Measurements from ENCODE around the gene LRPAP1. TPM values are rescaled to one million over a fixed set of nuclear protein-coding genes. Genes with fewer than 3 reads are reported as not detected.

LRPAP1 gene
- total RNA-seq, 1 experiment from 2014 or later: 109 TPM

DNA sequence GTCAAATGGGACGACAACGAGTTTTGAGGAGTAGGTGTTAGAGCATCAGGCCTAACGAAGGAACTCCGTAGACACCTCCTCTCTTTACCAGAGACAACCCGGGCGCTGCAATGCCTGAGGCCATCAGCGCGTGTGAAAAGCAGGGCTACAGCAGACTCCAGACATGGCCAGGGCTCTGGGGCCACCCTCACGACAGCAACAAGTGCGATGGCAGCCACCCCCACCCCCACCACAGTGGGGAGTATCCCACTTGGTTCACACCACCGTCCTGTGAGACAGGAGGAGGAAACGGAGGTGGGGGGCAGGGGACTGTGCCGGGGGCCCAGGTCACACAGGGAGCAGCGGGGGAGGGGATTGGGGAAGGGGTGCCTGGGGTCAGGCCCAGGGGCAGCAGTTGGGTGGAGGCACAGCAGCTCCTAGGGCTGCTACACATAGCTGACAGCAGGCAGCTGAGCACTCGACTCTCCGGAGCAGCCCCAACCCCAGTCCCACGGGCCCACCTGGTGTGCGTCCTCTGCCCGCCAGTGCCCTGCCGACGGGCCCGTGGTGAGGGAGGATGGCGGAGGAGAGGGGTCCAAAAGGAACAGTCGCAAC is 8.5 kb downstream of the LRPAP1 start:
- Histone ChIP-seq H3K9ac (ENCODE audit: low read length) (no peak overlapping the region), H4K20me1 (ENCODE audit: insufficient read depth) (no peaks in the 10 kb centered on the region), H3K4me2 (ENCODE audit: low read length) (no peak overlapping the region), H3K9me3 (ENCODE audit: control insufficient read depth in 1 of 2, insufficient read depth in 1 of 2, low read depth in 1 of 2, low read length in 2 of 2) (no peaks in the 10 kb centered on the region), H2AFZ (ENCODE audit: low read depth, low read length, poor library complexity, severe bottlenecking) (no peak overlapping the region), H3K27me3 (ENCODE audit: insufficient read depth, low read length) (no peaks in the 10 kb centered on the region), H3K79me2 (ENCODE audit: insufficient read depth, low read length) (peaks cover 58% of the 10 kb centered on the region), H3K4me3 (replicated peaks in 1 of 2; ENCODE audit: low read depth in 1 of 2, low read length in 2 of 2) (no peak overlapping the region), H3K27ac (ENCODE audit: low read depth, low read length) (no peak overlapping the region), H3K9me2 (ENCODE audit: insufficient read depth) (no peaks in the 10 kb centered on the region), H3K4me1 (ENCODE audit: control insufficient read depth in 1 of 2, insufficient read depth in 2 of 2, low read length in 2 of 2) (no peaks in the 10 kb centered on the region), H3K36me3 (ENCODE audit: control insufficient read depth in 1 of 2, insufficient read depth in 2 of 2, low read length in 2 of 2) (peaks cover 20 to 37% of the 10 kb centered on the region in 2 experiments; a peak in 3 of 4 replicates)
- RAD21 ChIA-PET (ENCODE audit: low non-redundant PET in 1 of 2, low total read pairs in 2 of 2, uncharacterized antibody in 2 of 2, unreplicated experiment in 2 of 2): no interaction called here
- CTCF ChIA-PET: no interaction called here
- DNase-seq (ENCODE audit: low read depth, low spot score) (no peak), ATAC-seq (no peak)
- intact Hi-C loops (cut with micrococcal nuclease): no loop called here
- POLR2A ChIA-PET: no interaction called here
- TF ChIP-seq SP1 (IDR thresholded peaks at IDR 0.05; ENCODE audit: low read depth): no peak
- no peak for TF ChIP-seq EZH2 (IDR thresholded peaks at IDR 0.05)
- TF ChIP-seq JUND (IDR thresholded peaks at IDR 0.05): no peak
- TF ChIP-seq TCF7L2 (IDR thresholded peaks at IDR 0.05; ENCODE audit: borderline replicate concordance, extremely low read depth, insufficient read depth, insufficient read length): no peak
- TF ChIP-seq, protein P1, sequence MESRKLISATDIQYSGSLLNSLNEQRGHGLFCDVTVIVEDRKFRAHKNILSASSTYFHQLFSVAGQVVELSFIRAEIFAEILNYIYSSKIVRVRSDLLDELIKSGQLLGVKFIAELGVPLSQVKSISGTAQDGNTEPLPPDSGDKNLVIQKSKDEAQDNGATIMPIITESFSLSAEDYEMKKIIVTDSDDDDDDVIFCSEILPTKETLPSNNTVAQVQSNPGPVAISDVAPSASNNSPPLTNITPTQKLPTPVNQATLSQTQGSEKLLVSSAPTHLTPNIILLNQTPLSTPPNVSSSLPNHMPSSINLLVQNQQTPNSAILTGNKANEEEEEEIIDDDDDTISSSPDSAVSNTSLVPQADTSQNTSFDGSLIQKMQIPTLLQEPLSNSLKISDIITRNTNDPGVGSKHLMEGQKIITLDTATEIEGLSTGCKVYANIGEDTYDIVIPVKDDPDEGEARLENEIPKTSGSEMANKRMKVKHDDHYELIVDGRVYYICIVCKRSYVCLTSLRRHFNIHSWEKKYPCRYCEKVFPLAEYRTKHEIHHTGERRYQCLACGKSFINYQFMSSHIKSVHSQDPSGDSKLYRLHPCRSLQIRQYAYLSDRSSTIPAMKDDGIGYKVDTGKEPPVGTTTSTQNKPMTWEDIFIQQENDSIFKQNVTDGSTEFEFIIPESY (IDR thresholded peaks at IDR 0.05; ENCODE audit: extremely low read depth, insufficient replicate concordance, low read length): no peak
- no peak for TF ChIP-seq EGR1 (IDR thresholded peaks at IDR 0.05; ENCODE audit: low read depth)
- no TSS peak for BruUV-seq (replicated peaks)

DNA sequence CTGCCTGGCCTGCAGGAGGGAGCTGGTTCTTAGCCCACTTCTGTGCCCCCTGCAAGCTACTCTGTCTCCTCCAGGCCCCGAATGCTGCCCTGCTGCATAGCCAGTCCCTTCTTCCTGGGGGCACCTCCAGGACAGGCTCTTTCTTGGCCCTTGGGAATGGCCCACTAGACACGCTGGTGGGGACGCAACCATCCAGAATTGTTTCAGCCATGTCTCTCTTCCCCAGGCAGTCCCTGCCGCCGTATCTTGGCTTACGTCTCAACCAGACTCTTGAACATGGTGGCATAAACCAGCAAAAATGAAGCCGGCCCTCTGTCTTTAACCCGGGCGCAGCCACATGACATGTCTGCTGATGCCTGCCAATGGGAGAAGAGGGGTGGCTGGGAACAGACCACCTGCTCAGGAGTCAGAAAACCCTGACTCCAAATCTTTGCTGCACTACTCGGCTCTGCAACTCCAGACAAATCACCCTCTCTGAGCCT is 9.0 kb downstream of the LRPAP1 start:
- H2AFZ ChIP-seq (ENCODE audit: low read depth, low read length, poor library complexity, severe bottlenecking): no peak overlapping the region
- peaks cover 52% of the 10 kb centered on the region; the same call in 1 of the 2 replicates for H3K79me2 ChIP-seq (ENCODE audit: insufficient read depth, low read length)
- intact Hi-C loops (cut with micrococcal nuclease): no loop called here
- no peak overlapping the region for H3K27ac ChIP-seq (ENCODE audit: low read depth, low read length)
- H3K4me2 ChIP-seq (ENCODE audit: low read length): no peak overlapping the region
- no peak overlapping the region for H3K9ac ChIP-seq (ENCODE audit: low read length)
- DNase-seq (ENCODE audit: low read depth, low spot score) (no peak), ATAC-seq (no peak)
- H4K20me1 ChIP-seq (ENCODE audit: insufficient read depth): no peaks in the 10 kb centered on the region
- H3K36me3 ChIP-seq (ENCODE audit: control insufficient read depth in 1 of 2, insufficient read depth in 2 of 2, low read length in 2 of 2): peaks cover 20 to 31% of the 10 kb centered on the region in 2 experiments; a peak in 3 of 4 replicates
- POLR2A ChIA-PET: no interaction called here
- no peaks in the 10 kb centered on the region for H3K9me2 ChIP-seq (ENCODE audit: insufficient read depth)
- RAD21 ChIA-PET (ENCODE audit: low non-redundant PET in 1 of 2, low total read pairs in 2 of 2, uncharacterized antibody in 2 of 2, unreplicated experiment in 2 of 2): no interaction called here
- BruUV-seq (replicated peaks): no TSS peak
- H3K9me3 ChIP-seq (ENCODE audit: control insufficient read depth in 1 of 2, insufficient read depth in 1 of 2, low read depth in 1 of 2, low read length in 2 of 2): no peaks in the 10 kb centered on the region
- no peak overlapping the region for H3K4me3 ChIP-seq (replicated peaks in 1 of 2; ENCODE audit: low read depth in 1 of 2, low read length in 2 of 2)
- H3K4me1 ChIP-seq (ENCODE audit: control insufficient read depth in 1 of 2, insufficient read depth in 2 of 2, low read length in 2 of 2): no peaks in the 10 kb centered on the region
- H3K27me3 ChIP-seq (ENCODE audit: insufficient read depth, low read length): no peaks in the 10 kb centered on the region
- CTCF ChIA-PET: no interaction called here
- TF ChIP-seq EZH2 (IDR thresholded peaks at IDR 0.05) (no peak), CBX3 (IDR thresholded peaks at IDR 0.05; ENCODE audit: low read depth) (no peak), SP1 (IDR thresholded peaks at IDR 0.05; ENCODE audit: low read depth) (no peak), YY1 (IDR thresholded peaks at IDR 0.05; ENCODE audit: extremely low read depth, insufficient replicate concordance, low read depth, low read length) (no peak), CEBPB (IDR thresholded peaks at IDR 0.05; ENCODE audit: low read depth) (no peak), POLR2AphosphoS5 (IDR thresholded peaks at IDR 0.05; ENCODE audit: low read depth, low read length) (no peak), POLR2A (IDR thresholded peaks at IDR 0.05; ENCODE audit: borderline replicate concordance, extremely low read depth, insufficient read depth, insufficient read length) (no peak), SIN3A (IDR thresholded peaks at IDR 0.05; ENCODE audit: low read depth) (no peak), EZH2phosphoT487 (IDR thresholded peaks at IDR 0.05; ENCODE audit: borderline replicate concordance) (no peak), FOSL1 (IDR thresholded peaks at IDR 0.05; ENCODE audit: low read depth) (no peak), SRF (IDR thresholded peaks at IDR 0.05; ENCODE audit: low read depth) (no peak)
- TF ChIP-seq, protein P2, sequence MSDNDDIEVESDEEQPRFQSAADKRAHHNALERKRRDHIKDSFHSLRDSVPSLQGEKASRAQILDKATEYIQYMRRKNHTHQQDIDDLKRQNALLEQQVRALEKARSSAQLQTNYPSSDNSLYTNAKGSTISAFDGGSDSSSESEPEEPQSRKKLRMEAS (IDR thresholded peaks at IDR 0.05): no peak
- TF ChIP-seq, protein P3, sequence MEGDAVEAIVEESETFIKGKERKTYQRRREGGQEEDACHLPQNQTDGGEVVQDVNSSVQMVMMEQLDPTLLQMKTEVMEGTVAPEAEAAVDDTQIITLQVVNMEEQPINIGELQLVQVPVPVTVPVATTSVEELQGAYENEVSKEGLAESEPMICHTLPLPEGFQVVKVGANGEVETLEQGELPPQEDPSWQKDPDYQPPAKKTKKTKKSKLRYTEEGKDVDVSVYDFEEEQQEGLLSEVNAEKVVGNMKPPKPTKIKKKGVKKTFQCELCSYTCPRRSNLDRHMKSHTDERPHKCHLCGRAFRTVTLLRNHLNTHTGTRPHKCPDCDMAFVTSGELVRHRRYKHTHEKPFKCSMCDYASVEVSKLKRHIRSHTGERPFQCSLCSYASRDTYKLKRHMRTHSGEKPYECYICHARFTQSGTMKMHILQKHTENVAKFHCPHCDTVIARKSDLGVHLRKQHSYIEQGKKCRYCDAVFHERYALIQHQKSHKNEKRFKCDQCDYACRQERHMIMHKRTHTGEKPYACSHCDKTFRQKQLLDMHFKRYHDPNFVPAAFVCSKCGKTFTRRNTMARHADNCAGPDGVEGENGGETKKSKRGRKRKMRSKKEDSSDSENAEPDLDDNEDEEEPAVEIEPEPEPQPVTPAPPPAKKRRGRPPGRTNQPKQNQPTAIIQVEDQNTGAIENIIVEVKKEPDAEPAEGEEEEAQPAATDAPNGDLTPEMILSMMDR (IDR thresholded peaks at IDR 0.05 in 2 of 3, conservative IDR thresholded peaks at IDR 0.05 in 1 of 3; ENCODE audit: borderline replicate concordance in 1 of 3, insufficient read depth in 1 of 3, low read depth in 2 of 3, low read length in 2 of 3): no peak

Data from HCT116 (cell line).